Stimulated activated CD4-positive, alpha-beta T cell treated with anti-CD3 and anti-CD28 coated beads, Interleukin-15, amount 100 ng/mL, for 24 hours (primary cell): ENCODE results near the gene ROBO1.

Experiments
- DNase-seq: peaks from one replicate; pipeline ENCODE4 v3.0.0-alpha.2; 2020

The ROBO1 gene

DNA sequence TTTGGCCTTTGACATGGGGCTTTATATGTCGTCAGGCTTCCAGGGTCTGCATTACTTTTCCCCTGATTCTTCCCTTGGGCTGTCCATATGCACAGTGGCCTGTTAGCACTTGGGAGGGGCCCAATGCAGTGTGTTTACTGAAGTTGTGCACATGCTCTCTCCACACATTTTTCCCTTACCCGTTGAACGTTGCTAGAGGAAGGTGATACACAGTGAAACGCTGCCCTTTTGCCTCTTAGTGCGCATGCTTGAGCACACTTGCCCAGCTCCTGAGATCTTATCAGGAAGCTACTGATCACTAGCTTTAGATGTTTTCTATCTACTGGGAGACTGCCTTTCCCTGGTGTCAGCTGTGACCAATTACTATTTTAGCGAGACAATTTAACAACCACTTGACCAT is 1198.0 kb downstream of the ROBO1 start:
- DNase-seq = no peak

- DNase-seq = no peak
Observed at GRCh38 chr3:78565712-78566111, 1202.1 kb downstream of the ROBO1 start.

GRCh38 chr3:78562328-78562727 is 1205.5 kb downstream of the ROBO1 start:
- DNase-seq = no peak
